Lower lobe of right lung (tissue), 2 donors: ENCODE data around the gene EFCC1. TPM values are rescaled to one million over a fixed set of nuclear protein-coding genes. Genes with fewer than 3 reads are reported as not detected.
A peak's percentile ranks its signal among the peaks of the same experiment; 100 is the strongest.

Experiments used
- ATAC-seq, 2 donors: fragments of 200-7000 bp; cut with Tn5 transposase; one replicate each; pipeline ENCODE4 v1.9.1; 2020 to 2022; ENCODE audit warnings: mild to moderate bottlenecking in 2 of 2, moderate library complexity in 2 of 2
- DNase-seq: peaks from one replicate; pipeline ENCODE4 v3.0.0-alpha.2; 2020
- H3K27ac ChIP-seq: fragments of 200-600 bp; one replicate; pipeline ENCODE4 v1.8.0; 2022
- H3K27me3 ChIP-seq: fragments of 200-600 bp; one replicate; pipeline ENCODE4 v1.8.0; 2022; ENCODE audit warnings: low read depth
- H3K36me3 ChIP-seq: fragments of 200-600 bp; one replicate; pipeline ENCODE4 v1.8.0; 2022; ENCODE audit warnings: mild to moderate bottlenecking
- H3K4me1 ChIP-seq: fragments of 200-600 bp; one replicate; pipeline ENCODE4 v1.8.0; 2022
- H3K4me3 ChIP-seq: fragments of 200-600 bp; one replicate; pipeline ENCODE4 v1.8.0; 2022; ENCODE audit warnings: mild to moderate bottlenecking
- H3K9me3 ChIP-seq: fragments of 200-600 bp; one replicate; pipeline ENCODE4 v1.8.0; 2022
- CTCF ChIP-seq: fragments of 200-600 bp; IDR thresholded peaks from one replicate; pipeline ENCODE4 v1.8.0; 2022; ENCODE audit warnings: antibody characterized with exemption, mild to moderate bottlenecking
- intact Hi-C: fragments of 100-400 bp; cut with DNase I; formaldehyde crosslinking; loops from one replicate; pipeline ENCODE4 v1.11.0; 2022
- total RNA-seq: library from RNA; stranded (reverse); fragmentation: NEBNext Ultra II Directional; extraction: Animal tissue kit (Norgen Biotek cat#: 25700); gene quantifications from one replicate; pipeline ENCODE4 v1.2.1, GENCODE V29; 2021
- donor health status: DM: no; HTN: yes; CAD: no; lungs with severe emphysema.

Gene EFCC1
- total RNA-seq, 1 donor from 2014 or later = 12.1 TPM

- DNase-seq = peak; percentile 58
- peak; percentile 23 to 48 for ATAC-seq
- no peak for TF ChIP-seq CTCF
- Histone ChIP-seq H3K36me3 (no peaks in the 10 kb centered on the region), H3K27ac (peak overlapping the region; percentile 60), H3K4me3 (no peak overlapping the region), H3K4me1 (peaks cover 83% of the 10 kb centered on the region), H3K27me3 (peaks cover 28% of the 10 kb centered on the region), H3K9me3 (no peaks in the 10 kb centered on the region)
- intact Hi-C loops = no loop called here
Observed at GRCh38 chr3:129005526-129006303, 4.6 kb downstream of the EFCC1 start.

GRCh38 chr3:129006864-129007263 is 5.8 kb downstream of the EFCC1 start:
- no peak for DNase-seq
- Histone ChIP-seq H3K27ac (peak overlapping the region; percentile 43), H3K36me3 (no peaks in the 10 kb centered on the region), H3K4me3 (no peak overlapping the region), H3K9me3 (no peaks in the 10 kb centered on the region), H3K4me1 (peaks cover 71% of the 10 kb centered on the region), H3K27me3 (peaks cover 17% of the 10 kb centered on the region)
- TF ChIP-seq CTCF = no peak
- ATAC-seq = no peak
- intact Hi-C loops = no loop called here

GRCh38 chr3:129007792-129008191 is 6.7 kb downstream of the EFCC1 start:
- Histone ChIP-seq H3K36me3 (no peaks in the 10 kb centered on the region), H3K9me3 (no peaks in the 10 kb centered on the region), H3K27me3 (peaks cover 8% of the 10 kb centered on the region), H3K27ac (peak overlapping the region; percentile 43), H3K4me1 (peaks cover 62% of the 10 kb centered on the region), H3K4me3 (no peak overlapping the region)
- no peak for ATAC-seq
- DNase-seq = no peak
- TF ChIP-seq CTCF = no peak
- intact Hi-C loops = no loop called here

- H3K9me3 ChIP-seq = no peaks in the 10 kb centered on the region
- H3K27me3 ChIP-seq = no peaks in the 10 kb centered on the region
- ATAC-seq (no peak), DNase-seq (no peak)
- no peak overlapping the region for H3K4me3 ChIP-seq
- intact Hi-C loops = no loop called here
- no peak for TF ChIP-seq CTCF
- no peak overlapping the region for H3K27ac ChIP-seq
- peaks cover 60% of the 10 kb centered on the region for H3K4me1 ChIP-seq
- H3K36me3 ChIP-seq = no peaks in the 10 kb centered on the region
Observed at GRCh38 chr3:129009266-129009665, 8.2 kb downstream of the EFCC1 start.

GRCh38 chr3:129010310-129010956 is 9.3 kb downstream of the EFCC1 start:
- Histone ChIP-seq H3K9me3 (no peaks in the 10 kb centered on the region), H3K36me3 (no peaks in the 10 kb centered on the region), H3K27ac (peak overlapping the region; percentile 49), H3K4me1 (peaks cover 63% of the 10 kb centered on the region), H3K27me3 (no peaks in the 10 kb centered on the region), H3K4me3 (no peak overlapping the region)
- ATAC-seq (no peak), DNase-seq (no peak)
- intact Hi-C loops = no loop called here
- no peak for TF ChIP-seq CTCF
